SW480 (cell line): ENCODE measurements around the gene CHMP5.

Experiments
- DNase-seq: peaks from one replicate; pipeline ENCODE4 v3.0.0-alpha.2; 2016; ENCODE audit warnings: low spot score

CHMP5 gene

GRCh38 chr9:33244137-33244784 lies 20.6 kb upstream of the CHMP5 start:
- no peak for DNase-seq

GRCh38 chr9:33245341-33245740 lies 19.5 kb upstream of the CHMP5 start:
- DNase-seq: no peak

GRCh38 chr9:33246269-33246860 lies 18.5 kb upstream of the CHMP5 start:
- no peak for DNase-seq

GRCh38 chr9:33248606-33249005 lies 16.2 kb upstream of the CHMP5 start:
- DNase-seq: no peak

- DNase-seq: no peak
Observed at GRCh38 chr9:33249087-33249658, 15.7 kb upstream of the CHMP5 start.

- no peak for DNase-seq
Observed at GRCh38 chr9:33249983-33250382, 14.9 kb upstream of the CHMP5 start.

- DNase-seq: no peak
Observed at GRCh38 chr9:33250458-33250995, 14.3 kb upstream of the CHMP5 start.

- no peak for DNase-seq
Observed at GRCh38 chr9:33254211-33254610, 10.6 kb upstream of the CHMP5 start.

GRCh38 chr9:33255014-33255413 lies 9.8 kb upstream of the CHMP5 start:
- DNase-seq: no peak

- DNase-seq: no peak
Observed at GRCh38 chr9:33255471-33255870, 9.4 kb upstream of the CHMP5 start.

- DNase-seq: no peak
Observed at GRCh38 chr9:33256236-33256635, 8.6 kb upstream of the CHMP5 start.

GRCh38 chr9:33257276-33257675 lies 7.6 kb upstream of the CHMP5 start:
- no peak for DNase-seq

GRCh38 chr9:33260372-33260771 lies 4.5 kb upstream of the CHMP5 start:
- no peak for DNase-seq

- DNase-seq: peak; percentile 34
Observed at GRCh38 chr9:33263131-33264002, 1.5 kb upstream of the CHMP5 start.

GRCh38 chr9:33264003-33264472 lies 811 bp upstream of the CHMP5 start:
- peak; percentile 13 for DNase-seq

GRCh38 chr9:33265211-33265865 lies 489 bp downstream of the CHMP5 start:
- no peak for DNase-seq

GRCh38 chr9:33267151-33267767 lies 2.4 kb downstream of the CHMP5 start:
- DNase-seq: no peak

- no peak for DNase-seq
Observed at GRCh38 chr9:33270146-33270545, 5.3 kb downstream of the CHMP5 start.

GRCh38 chr9:33272061-33272460 lies 7.2 kb downstream of the CHMP5 start:
- DNase-seq: no peak

- DNase-seq: no peak
Observed at GRCh38 chr9:33273266-33273971, 8.6 kb downstream of the CHMP5 start.

- no peak for DNase-seq
Observed at GRCh38 chr9:33273972-33274328, 9.1 kb downstream of the CHMP5 start.
